HCT116 (cell line): ENCODE results near the gene MUC21. TPM values are rescaled to one million over a fixed set of nuclear protein-coding genes. Genes with fewer than 3 reads are reported as not detected.

Experiments
- ATAC-seq: fragments of 200-7000 bp; cut with Tn5 transposase; 2 replicates; pipeline ENCODE4 v1.9.1; 2020; ENCODE audit warnings: mild to moderate bottlenecking, moderate library complexity
- BruUV-seq: library from RNA; stranded (reverse); fragments of 400-500 nt; replicated peaks from 2 replicates; lab custom pipeline; 2021; lab: Mats Ljungman, UMichigan
- CTCF ChIA-PET: fragments of 300-600 bp; sonication (Branson Sonifier 250); formaldehyde crosslinking; loops from one replicate; lab custom pipeline; 2021; ENCODE audit warnings: antibody characterized with exemption; lab: Charles Lee
- POLR2A ChIA-PET: fragments of 300-600, 350-600 bp; sonication (Branson Sonifier 250); formaldehyde crosslinking; loops from one replicate; lab custom pipeline; 2021; ENCODE audit warnings: antibody characterized with exemption; lab: Charles Lee
- RAD21 ChIA-PET, 2 experiments: fragments of 300-600 bp; sonication (Branson Sonifier 250); formaldehyde crosslinking; loops; one replicate each; lab custom pipeline; 2023; ENCODE audit warnings: low total read pairs in 2 of 2; ENCODE audit not compliant: uncharacterized antibody in 2 of 2, unreplicated experiment in 2 of 2, low non-redundant PET in 1 of 2; lab: Charles Lee
- DNase-seq: peaks from one replicate; pipeline ENCODE4 v3.0.0-alpha.2; 2010; ENCODE audit warnings: low read depth, low spot score
- H2AFZ ChIP-seq: fragments of 200-600 bp; shearing (Covaris generic), sonication (generic); 2 replicates; pipeline ENCODE4 v1.6.1; 2017; ENCODE audit warnings: low read depth, mixed run types, mixed read lengths, antibody characterized with exemption, low read length; ENCODE audit not compliant: poor library complexity, severe bottlenecking
- H3K27ac ChIP-seq: 2 replicates; pipeline ENCODE4 v1.5.1; 2012; ENCODE audit warnings: low read depth, low read length
- H3K27me3 ChIP-seq: fragments of 200-600 bp; sonication (generic); 2 replicates; pipeline ENCODE4 v1.6.1; 2016; ENCODE audit warnings: mixed run types, low read length, mixed read lengths; ENCODE audit not compliant: insufficient read depth
- H3K36me3 ChIP-seq, 2 experiments: fragments of 200-500 bp in 1 of 2; fragments of 200-600 bp in 1 of 2; sonication (Bioruptor generic) in 1 of 2; sonication (generic) in 1 of 2; 2 replicates each; pipeline versions ENCODE4 v1.5.1 to v1.6.1; 2014 to 2016; ENCODE audit warnings: low read length in 2 of 2, inconsistent platforms in 1 of 2, mixed read lengths in 1 of 2, mixed run types in 1 of 2; ENCODE audit not compliant: insufficient read depth in 2 of 2, control insufficient read depth in 1 of 2
- H3K4me1 ChIP-seq, 2 experiments: fragments of 200-600 bp in 1 of 2; sonication (generic) in 1 of 2; 2 replicates each; pipeline versions ENCODE4 v1.5.1 to v1.6.1; 2012 to 2017; ENCODE audit warnings: low read length in 2 of 2, inconsistent platforms in 1 of 2, mild to moderate bottlenecking in 1 of 2, mixed read lengths in 1 of 2, mixed run types in 1 of 2, moderate library complexity in 1 of 2; ENCODE audit not compliant: insufficient read depth in 2 of 2, control insufficient read depth in 1 of 2
- H3K4me2 ChIP-seq: fragments of 200-600 bp; sonication (generic); 2 replicates; pipeline ENCODE4 v1.6.1; 2017; ENCODE audit warnings: mixed run types, low read length, mixed read lengths
- H3K4me3 ChIP-seq, 2 experiments: fragments of 200-600 bp in 1 of 2; sonication (generic) in 1 of 2; replicated peaks in 1 of 2; 2 replicates each; pipeline ENCODE4 v1.5.1; 2011 to 2016; ENCODE audit warnings: low read length in 2 of 2, control low read depth in 1 of 2, low read depth in 1 of 2, mild to moderate bottlenecking in 1 of 2, mixed read lengths in 1 of 2, mixed run types in 1 of 2
- H3K79me2 ChIP-seq: fragments of 200-600 bp; sonication (generic); 2 replicates; pipeline ENCODE4 v1.6.1; 2017; ENCODE audit warnings: mild to moderate bottlenecking, mixed run types, low read length, moderate library complexity, mixed read lengths; ENCODE audit not compliant: insufficient read depth
- H3K9ac ChIP-seq: fragments of 200-600 bp; sonication (generic); 2 replicates; pipeline ENCODE4 v1.6.1; 2016; ENCODE audit warnings: low read length, mixed read lengths
- H3K9me2 ChIP-seq: fragments of 200-600 bp; sonication (generic), shearing (Covaris generic); 2 replicates; pipeline ENCODE4 v1.6.1; 2017; ENCODE audit warnings: mixed run types, mild to moderate bottlenecking, moderate library complexity; ENCODE audit not compliant: insufficient read depth
- H3K9me3 ChIP-seq, 2 experiments: fragments of 200-500 bp in 1 of 2; fragments of 200-600 bp in 1 of 2; sonication (Bioruptor generic) in 1 of 2; sonication (generic) in 1 of 2; 2 replicates each; pipeline ENCODE4 v1.6.1; 2014 to 2017; ENCODE audit warnings: low read length in 2 of 2, mixed read lengths in 2 of 2, inconsistent platforms in 1 of 2, low read depth in 1 of 2, mild to moderate bottlenecking in 1 of 2, mixed run types in 1 of 2, moderate library complexity in 1 of 2; ENCODE audit not compliant: control insufficient read depth in 1 of 2, insufficient read depth in 1 of 2
- H4K20me1 ChIP-seq: fragments of 200-600 bp; sonication (generic), shearing (Covaris generic); 2 replicates; pipeline ENCODE4 v1.6.1; 2017; ENCODE audit warnings: mixed run types, mild to moderate bottlenecking, moderate library complexity; ENCODE audit not compliant: insufficient read depth
- ATF3 ChIP-seq: IDR thresholded peaks from 2 replicates; pipeline ENCODE4 v1.6.1; 2012
- CEBPB ChIP-seq: IDR thresholded peaks from 2 replicates; pipeline ENCODE4 v1.6.1; 2012; ENCODE audit warnings: low read depth
- CTCF ChIP-seq, 3 experiments: fragments of 200-600 bp in 1 of 3; sonication (generic) in 1 of 3; IDR thresholded peaks in 2 of 3; conservative IDR thresholded peaks in 1 of 3; 2 replicates each; pipeline ENCODE4 v1.5.1; 2012 to 2017; ENCODE audit warnings: low read depth in 2 of 3, low read length in 2 of 3, antibody characterized with exemption in 1 of 3, borderline replicate concordance in 1 of 3, control low read depth in 1 of 3, mild to moderate bottlenecking in 1 of 3, mixed read lengths in 1 of 3, mixed run types in 1 of 3, moderate library complexity in 1 of 3; ENCODE audit not compliant: insufficient read depth in 1 of 3
- EGR1 ChIP-seq: IDR thresholded peaks from 2 replicates; pipeline ENCODE4 v1.6.1; 2012; ENCODE audit warnings: low read depth
- ELF1 ChIP-seq: IDR thresholded peaks from 2 replicates; pipeline ENCODE4 v1.6.1; 2012; ENCODE audit warnings: low read depth, borderline replicate concordance
- FOSL1 ChIP-seq: IDR thresholded peaks from 2 replicates; pipeline ENCODE4 v1.6.1; 2012; ENCODE audit warnings: low read depth
- JUND ChIP-seq: IDR thresholded peaks from 2 replicates; pipeline ENCODE4 v1.6.1; 2012
- MAX ChIP-seq: IDR thresholded peaks from 2 replicates; pipeline ENCODE4 v1.6.1; 2012
- POLR2AphosphoS5 ChIP-seq: IDR thresholded peaks from 2 replicates; pipeline ENCODE4 v1.6.1; 2011; ENCODE audit warnings: mild to moderate bottlenecking, low read depth, low read length, moderate library complexity
- SIN3A ChIP-seq: IDR thresholded peaks from 2 replicates; pipeline ENCODE4 v1.6.1; 2012; ENCODE audit warnings: low read depth
- TCF7L2 ChIP-seq: IDR thresholded peaks from 2 replicates; pipeline ENCODE4 v1.7.0; 2011; ENCODE audit warnings: borderline replicate concordance, inconsistent platforms; ENCODE audit not compliant: insufficient read depth, insufficient read length; ENCODE audit errors: extremely low read depth
- ZNF274 ChIP-seq: fragments of 200-500 bp; sonication (Bioruptor generic); IDR thresholded peaks from 2 replicates; pipeline ENCODE4 v1.6.1; 2014; ENCODE audit warnings: mild to moderate bottlenecking, low read depth, low read length, inconsistent platforms
- intact Hi-C: fragments of 100-400 bp; cut with micrococcal nuclease; formaldehyde crosslinking; loops from 2 replicates; pipeline ENCODE4 v1.10.0; 2022
- total RNA-seq: library from RNA; stranded (reverse); gene quantifications from one replicate; pipeline ENCODE4 v1.2.1, GENCODE V29; 2021; ENCODE audit not compliant: unreplicated experiment

The MUC21 gene
- total RNA-seq, 1 experiment from 2014 or later: not detected

- TF ChIP-seq ELF1: no peak
- TF ChIP-seq ATF3: no peak
- TF ChIP-seq TCF7L2: no peak
- no peak for TF ChIP-seq JUND
- no peak for TF ChIP-seq EGR1
- no peak for TF ChIP-seq CEBPB
- no peak for TF ChIP-seq MAX
- TF ChIP-seq CTCF (IDR thresholded peaks at IDR 0.05 in 2 of 3, conservative IDR thresholded peaks at IDR 0.05 in 1 of 3; ENCODE audit: borderline replicate concordance in 1 of 3, insufficient read depth in 1 of 3, low read depth in 2 of 3, low read length in 2 of 3): no peak
- no peak for TF ChIP-seq POLR2AphosphoS5
- no peak for TF ChIP-seq ZNF274
- TF ChIP-seq SIN3A: no peak
- TF ChIP-seq FOSL1: no peak
- Histone ChIP-seq H3K4me3 (no peak overlapping the region), H3K27ac (no peak overlapping the region), H3K27me3 (no peaks in the 10 kb centered on the region), H3K9ac (no peak overlapping the region), H4K20me1 (no peaks in the 10 kb centered on the region), H3K4me1 (peaks cover 14 to 19% of the 10 kb centered on the region in 2 experiments), H3K36me3 (no peaks in the 10 kb centered on the region), H3K79me2 (no peaks in the 10 kb centered on the region), H3K9me3 (no peaks in the 10 kb centered on the region), H3K4me2 (no peak overlapping the region), H3K9me2 (no peaks in the 10 kb centered on the region), H2AFZ (no peak overlapping the region)
- intact Hi-C loops: no loop called here
- ChIA-PET POLR2A (no interaction called here), RAD21 (no interaction called here), CTCF (no interaction called here)
- no peak for DNase-seq
- BruUV-seq: no TSS peak
- ATAC-seq: no peak
Observed at GRCh38 chr6:30945281-30945680, 38.2 kb upstream of the MUC21 start.
